Esophagus squamous epithelium (tissue), 4 donors: ENCODE measurements around the gene RBFOX2.

Experiments used
- POLR2A ChIP-seq, 4 donors: fragments of 450-650 bp; IDR thresholded peaks; one replicate each; pipeline ENCODE4 v1.6.1; 2017; ENCODE audit warnings: antibody characterized with exemption in 4 of 4, mild to moderate bottlenecking in 4 of 4, moderate library complexity in 3 of 4
- TF ChIP-seq, protein P1 (sequence below), 6 experiments: fragments of 450-650 bp in 4 of 6; fragments of 200-600 bp in 2 of 6; sonication (generic) in 2 of 6; IDR thresholded peaks; one replicate each; pipeline ENCODE4 v1.5.1; 2016 to 2019; ENCODE audit warnings: antibody characterized with exemption in 6 of 6, mild to moderate bottlenecking in 4 of 6, moderate library complexity in 4 of 6

DNA sequence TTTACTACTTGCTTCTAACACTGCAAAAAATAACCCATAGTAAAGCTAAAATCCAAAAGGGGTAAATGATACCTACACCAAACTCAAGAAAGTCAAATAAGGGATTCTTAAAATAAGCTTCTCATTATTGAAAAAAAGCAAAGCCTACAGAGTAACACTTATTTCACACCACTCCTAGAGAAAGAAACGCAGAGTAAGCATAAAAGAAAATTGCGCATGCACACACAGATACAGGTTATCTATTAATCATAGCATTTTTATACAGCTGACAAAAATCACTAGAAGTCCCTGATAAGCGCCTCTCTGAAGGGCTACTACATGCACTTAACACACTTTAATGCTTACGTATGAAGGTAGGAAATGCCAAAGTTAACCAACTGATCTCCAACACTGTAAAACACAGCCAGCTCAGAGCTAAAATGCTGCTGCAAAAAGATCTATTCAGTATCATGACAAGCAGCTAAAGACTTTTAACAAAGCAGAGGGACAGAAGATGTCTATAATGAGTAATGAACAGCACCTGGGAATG is 14.0 kb downstream of the RBFOX2 start:
- no peak for TF ChIP-seq POLR2A (IDR thresholded peaks at IDR 0.05)
- TF ChIP-seq, protein P1, sequence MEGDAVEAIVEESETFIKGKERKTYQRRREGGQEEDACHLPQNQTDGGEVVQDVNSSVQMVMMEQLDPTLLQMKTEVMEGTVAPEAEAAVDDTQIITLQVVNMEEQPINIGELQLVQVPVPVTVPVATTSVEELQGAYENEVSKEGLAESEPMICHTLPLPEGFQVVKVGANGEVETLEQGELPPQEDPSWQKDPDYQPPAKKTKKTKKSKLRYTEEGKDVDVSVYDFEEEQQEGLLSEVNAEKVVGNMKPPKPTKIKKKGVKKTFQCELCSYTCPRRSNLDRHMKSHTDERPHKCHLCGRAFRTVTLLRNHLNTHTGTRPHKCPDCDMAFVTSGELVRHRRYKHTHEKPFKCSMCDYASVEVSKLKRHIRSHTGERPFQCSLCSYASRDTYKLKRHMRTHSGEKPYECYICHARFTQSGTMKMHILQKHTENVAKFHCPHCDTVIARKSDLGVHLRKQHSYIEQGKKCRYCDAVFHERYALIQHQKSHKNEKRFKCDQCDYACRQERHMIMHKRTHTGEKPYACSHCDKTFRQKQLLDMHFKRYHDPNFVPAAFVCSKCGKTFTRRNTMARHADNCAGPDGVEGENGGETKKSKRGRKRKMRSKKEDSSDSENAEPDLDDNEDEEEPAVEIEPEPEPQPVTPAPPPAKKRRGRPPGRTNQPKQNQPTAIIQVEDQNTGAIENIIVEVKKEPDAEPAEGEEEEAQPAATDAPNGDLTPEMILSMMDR (IDR thresholded peaks at IDR 0.05) = no peak
